Keratinocyte (primary cell): ENCODE data around the gene CHST1.

Source experiments
- CTCF ChIP-seq, 3 experiments: IDR thresholded peaks in 1 of 3; conservative IDR thresholded peaks in 1 of 3; optimal IDR thresholded peaks in 1 of 3; 2 replicates in 2 of 3; 3 replicates in 1 of 3; pipeline versions ENCODE3 to v1.5.1; 2011; ENCODE audit warnings: low read length in 3 of 3, mild to moderate bottlenecking in 3 of 3, moderate library complexity in 2 of 3, control low read depth in 1 of 3, inconsistent platforms in 1 of 3; ENCODE audit not compliant: insufficient read depth in 2 of 3; ENCODE audit errors: extremely low read depth in 1 of 3
- EZH2 ChIP-seq: IDR thresholded peaks from one replicate; pipeline ENCODE4 v1.6.1; 2012; ENCODE audit warnings: inconsistent platforms, mild to moderate bottlenecking, low read length, moderate library complexity

DNA sequence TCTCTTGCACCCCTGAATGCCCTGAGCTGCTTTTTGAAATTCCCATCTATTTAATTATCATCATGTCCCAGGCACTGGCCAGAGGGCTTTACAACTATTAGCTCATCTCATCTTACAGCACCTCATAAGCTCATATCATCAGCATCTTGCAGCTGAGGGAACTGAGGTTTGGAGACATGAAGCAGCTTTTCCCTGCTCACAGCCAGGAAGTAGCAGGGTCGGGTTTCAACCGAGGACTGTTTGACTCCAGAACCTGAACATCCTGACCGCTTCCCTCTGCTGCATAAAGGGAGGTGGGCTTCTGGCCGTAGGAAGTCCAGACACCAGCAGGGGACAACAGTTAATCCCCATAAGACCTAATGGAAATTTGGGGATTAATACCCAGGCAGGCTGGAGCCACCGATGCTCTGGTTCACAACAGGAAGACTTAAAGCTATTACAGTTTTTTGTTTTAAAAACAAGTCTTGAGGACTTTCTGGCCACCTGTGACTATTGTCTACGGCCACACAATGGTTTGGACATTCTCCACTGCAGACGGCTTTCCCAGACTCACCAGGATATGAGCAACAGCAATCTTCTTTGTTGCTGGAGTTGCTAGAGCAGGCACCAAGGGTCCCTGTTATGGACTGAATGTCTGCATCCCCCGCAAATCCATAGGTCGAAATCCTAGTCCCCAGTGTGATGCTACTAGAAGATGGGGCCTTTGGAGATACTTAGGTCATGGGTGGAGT lies 47.4 kb downstream of the CHST1 start:
- TF ChIP-seq CTCF (optimal IDR thresholded peaks at IDR 0.05 in 1 of 3, IDR thresholded peaks at IDR 0.05 in 1 of 3, conservative IDR thresholded peaks at IDR 0.05 in 1 of 3; ENCODE audit: extremely low read depth in 1 of 3, insufficient read depth in 2 of 3, low read length in 3 of 3) = no peak
- TF ChIP-seq EZH2 = no peak
